HFFc6 (cell line): ENCODE results near the gene CHTF8. TPM values are rescaled to one million over a fixed set of nuclear protein-coding genes. Genes with fewer than 3 reads are reported as not detected.

ENCODE experiments used
- DNase-seq: peaks from one replicate; pipeline ENCODE4 v3.0.0-alpha.2; 2018
- H3K27ac Mint-ChIP-seq: 2 replicates; pipeline ENCODE4 v1.8.0; 2020; ENCODE audit warnings: mild to moderate bottlenecking, mixed read lengths
- H3K27me3 Mint-ChIP-seq: 2 replicates; pipeline ENCODE4 v1.8.0; 2021; ENCODE audit warnings: mild to moderate bottlenecking, moderate library complexity, mixed read lengths; ENCODE audit not compliant: insufficient read depth
- H3K36me3 Mint-ChIP-seq: 2 replicates; pipeline ENCODE4 v1.8.0; 2021; ENCODE audit warnings: low read depth, mixed read lengths
- H3K4me1 Mint-ChIP-seq: 2 replicates; pipeline ENCODE4 v1.8.0; 2020; ENCODE audit warnings: low read depth, mixed read lengths
- H3K4me3 Mint-ChIP-seq: 2 replicates; pipeline ENCODE4 v1.8.0; 2020; ENCODE audit warnings: mild to moderate bottlenecking, moderate library complexity, mixed read lengths
- H3K9me3 Mint-ChIP-seq: 2 replicates; pipeline ENCODE4 v1.8.0; 2020; ENCODE audit warnings: mild to moderate bottlenecking, mixed read lengths
- total RNA-seq, 6 experiments: library from RNA; stranded (reverse); fragmentation: NEBNext Ultra II Directional; extraction: Animal tissue kit (Norgen Biotek cat#: 25700); gene quantifications; 2 replicates in 1 of 6; 3 replicates in 5 of 6; pipeline ENCODE4 v1.2.3, GENCODE V29; 2021
- TF ChIP-seq, protein P1 (sequence below): fragments of 200-600 bp; sonication (generic); IDR thresholded peaks from 2 replicates; pipeline ENCODE4 v1.5.0; 2021; ENCODE audit warnings: antibody characterized with exemption, mild to moderate bottlenecking

Gene CHTF8
- total RNA-seq, 6 experiments from 2014 or later = 103 to 149 (median 125) TPM

DNA sequence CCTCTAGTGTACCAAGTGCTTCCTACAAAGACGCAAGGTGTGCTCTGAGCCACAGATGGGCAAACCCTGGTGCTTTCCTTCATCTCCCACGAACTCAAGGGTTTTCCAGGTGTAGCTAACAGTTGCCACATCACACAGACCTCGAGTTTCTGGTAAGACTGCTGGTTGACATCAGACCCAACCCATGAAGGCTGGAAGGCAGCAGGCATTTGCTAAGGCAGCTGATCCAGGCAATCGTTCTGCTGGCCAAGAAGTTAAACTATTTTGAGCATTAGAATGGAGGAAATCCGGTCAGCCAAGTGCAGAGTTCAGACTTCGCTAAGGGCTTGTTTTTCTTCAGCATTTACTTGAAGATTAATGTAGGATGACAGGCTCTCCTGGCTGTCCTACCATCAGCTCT lies 15.5 kb downstream of the CHTF8 start:
- Mint-ChIP-seq H3K4me1 (no peaks in the 10 kb centered on the region), H3K36me3 (peaks cover 16% of the 10 kb centered on the region), H3K4me3 (no peak overlapping the region), H3K9me3 (no peaks in the 10 kb centered on the region), H3K27me3 (peaks cover 2% of the 10 kb centered on the region; the same call in 1 of the 2 replicates), H3K27ac (no peak overlapping the region)
- no peak for DNase-seq
- TF ChIP-seq, protein P1, sequence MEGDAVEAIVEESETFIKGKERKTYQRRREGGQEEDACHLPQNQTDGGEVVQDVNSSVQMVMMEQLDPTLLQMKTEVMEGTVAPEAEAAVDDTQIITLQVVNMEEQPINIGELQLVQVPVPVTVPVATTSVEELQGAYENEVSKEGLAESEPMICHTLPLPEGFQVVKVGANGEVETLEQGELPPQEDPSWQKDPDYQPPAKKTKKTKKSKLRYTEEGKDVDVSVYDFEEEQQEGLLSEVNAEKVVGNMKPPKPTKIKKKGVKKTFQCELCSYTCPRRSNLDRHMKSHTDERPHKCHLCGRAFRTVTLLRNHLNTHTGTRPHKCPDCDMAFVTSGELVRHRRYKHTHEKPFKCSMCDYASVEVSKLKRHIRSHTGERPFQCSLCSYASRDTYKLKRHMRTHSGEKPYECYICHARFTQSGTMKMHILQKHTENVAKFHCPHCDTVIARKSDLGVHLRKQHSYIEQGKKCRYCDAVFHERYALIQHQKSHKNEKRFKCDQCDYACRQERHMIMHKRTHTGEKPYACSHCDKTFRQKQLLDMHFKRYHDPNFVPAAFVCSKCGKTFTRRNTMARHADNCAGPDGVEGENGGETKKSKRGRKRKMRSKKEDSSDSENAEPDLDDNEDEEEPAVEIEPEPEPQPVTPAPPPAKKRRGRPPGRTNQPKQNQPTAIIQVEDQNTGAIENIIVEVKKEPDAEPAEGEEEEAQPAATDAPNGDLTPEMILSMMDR = no peak

DNA sequence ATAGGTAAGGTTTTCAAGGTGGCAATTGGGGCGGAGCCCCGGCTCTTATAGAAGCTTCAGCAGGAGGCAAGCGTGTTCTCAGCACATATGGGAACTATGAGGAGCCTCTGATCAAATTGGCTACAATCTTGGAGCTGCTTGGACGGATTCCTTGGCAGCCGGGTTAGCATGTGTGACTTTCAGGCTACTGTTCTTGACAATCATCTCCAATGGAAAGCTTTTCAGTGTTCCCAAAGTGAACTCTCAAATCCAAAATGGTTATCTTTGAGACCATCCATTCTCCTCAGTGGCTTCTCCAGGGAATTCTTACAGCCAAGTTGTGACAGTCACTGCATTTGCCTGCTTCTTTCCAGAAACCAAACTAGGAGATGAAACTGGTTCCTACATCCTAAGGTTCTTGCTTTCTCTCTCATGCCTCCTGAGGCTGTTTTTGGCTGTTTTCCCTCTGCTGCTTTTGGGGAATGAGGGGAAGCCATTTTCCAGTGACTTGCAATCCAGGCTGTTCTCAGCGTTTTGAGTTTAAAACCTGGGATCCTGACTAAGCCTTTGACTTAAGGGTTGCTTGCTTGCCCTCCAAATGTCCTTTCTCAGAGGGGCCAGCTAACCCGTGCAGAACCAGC lies 16.0 kb downstream of the CHTF8 start:
- peaks cover 16% of the 10 kb centered on the region for H3K36me3 Mint-ChIP-seq

GRCh38 chr16:69115837-69116236 lies 16.6 kb downstream of the CHTF8 start:
- H3K4me3 Mint-ChIP-seq = no peak overlapping the region
- no peaks in the 10 kb centered on the region for H3K4me1 Mint-ChIP-seq
- H3K27me3 Mint-ChIP-seq = peaks cover 2% of the 10 kb centered on the region; the same call in 1 of the 2 replicates
- H3K27ac Mint-ChIP-seq = no peak overlapping the region
- H3K9me3 Mint-ChIP-seq = no peaks in the 10 kb centered on the region
- TF ChIP-seq, protein P1 = no peak
- peaks cover 16% of the 10 kb centered on the region for H3K36me3 Mint-ChIP-seq
- DNase-seq = no peak

More for the DNA sequence above, 16.0 kb downstream of the CHTF8 start:
- Mint-ChIP-seq H3K9me3 (no peaks in the 10 kb centered on the region), H3K27me3 (peaks cover 2% of the 10 kb centered on the region; the same call in 1 of the 2 replicates), H3K4me3 (no peak overlapping the region), H3K27ac (no peak overlapping the region), H3K4me1 (no peaks in the 10 kb centered on the region)
- no peak for DNase-seq
- TF ChIP-seq, protein P1 = no peak

DNA sequence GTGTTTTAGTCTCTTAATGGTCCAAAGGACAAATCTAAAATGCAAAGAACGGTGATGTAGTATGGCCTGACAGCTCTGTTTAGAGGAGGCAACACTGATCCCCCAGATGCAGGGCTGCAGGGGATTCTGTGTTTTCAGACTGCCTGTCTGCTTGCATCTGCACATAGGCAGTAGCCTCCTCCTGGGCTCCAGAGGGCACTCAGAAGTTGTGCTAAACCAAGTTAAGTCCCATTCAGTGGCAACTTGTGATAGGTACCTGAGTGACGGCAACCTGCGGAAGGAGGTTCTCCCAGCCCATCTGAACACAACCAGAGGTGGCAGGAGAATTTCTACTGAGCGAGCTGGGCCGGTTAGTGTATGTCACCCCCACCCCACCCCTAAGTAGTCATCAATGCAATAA lies 17.0 kb downstream of the CHTF8 start:
- H3K27me3 Mint-ChIP-seq = peaks cover 2% of the 10 kb centered on the region; the same call in 1 of the 2 replicates
- H3K4me1 Mint-ChIP-seq = no peaks in the 10 kb centered on the region
- H3K27ac Mint-ChIP-seq = no peak overlapping the region
- H3K9me3 Mint-ChIP-seq = no peaks in the 10 kb centered on the region
- H3K4me3 Mint-ChIP-seq = no peak overlapping the region
- TF ChIP-seq, protein P1 = no peak
- H3K36me3 Mint-ChIP-seq = peaks cover 16% of the 10 kb centered on the region
- DNase-seq = no peak

DNA sequence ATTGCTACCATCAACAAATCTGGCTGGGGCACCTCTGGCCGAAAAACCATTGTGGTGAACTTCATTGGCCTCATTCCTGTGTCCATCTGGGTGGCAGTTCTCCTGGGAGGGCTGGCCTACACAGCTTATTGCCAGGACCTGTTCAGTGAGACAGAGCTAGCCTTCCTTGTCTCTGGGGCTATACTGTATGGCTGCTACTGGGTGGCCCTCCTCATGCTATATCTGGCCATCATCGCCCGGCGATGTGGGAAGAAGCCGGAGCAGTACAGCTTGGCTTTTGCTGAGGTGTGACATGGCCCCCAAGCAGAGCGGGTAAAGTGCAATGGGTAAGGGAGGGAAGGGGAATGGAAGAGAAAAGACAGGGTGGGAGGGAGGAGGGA lies 17.4 kb downstream of the CHTF8 start:
- H3K4me1 Mint-ChIP-seq = no peaks in the 10 kb centered on the region
- H3K4me3 Mint-ChIP-seq = no peak overlapping the region
- DNase-seq = no peak
- TF ChIP-seq, protein P1 = no peak
- H3K27me3 Mint-ChIP-seq = peaks cover 2% of the 10 kb centered on the region; the same call in 1 of the 2 replicates
- no peak overlapping the region for H3K27ac Mint-ChIP-seq
- peaks cover 16% of the 10 kb centered on the region for H3K36me3 Mint-ChIP-seq
- no peaks in the 10 kb centered on the region for H3K9me3 Mint-ChIP-seq
